Measurements from ENCODE around the gene CMTR1. TPM values are rescaled to one million over a fixed set of nuclear protein-coding genes. Genes with fewer than 3 reads are reported as not detected.

CMTR1 gene
- total and polyA plus RNA-seq, 2 of the 13 experiments (the other 11 are each of a cell fraction or from before 2014, with no cell fraction given), result 19.7 to 55.2 TPM

DNA sequence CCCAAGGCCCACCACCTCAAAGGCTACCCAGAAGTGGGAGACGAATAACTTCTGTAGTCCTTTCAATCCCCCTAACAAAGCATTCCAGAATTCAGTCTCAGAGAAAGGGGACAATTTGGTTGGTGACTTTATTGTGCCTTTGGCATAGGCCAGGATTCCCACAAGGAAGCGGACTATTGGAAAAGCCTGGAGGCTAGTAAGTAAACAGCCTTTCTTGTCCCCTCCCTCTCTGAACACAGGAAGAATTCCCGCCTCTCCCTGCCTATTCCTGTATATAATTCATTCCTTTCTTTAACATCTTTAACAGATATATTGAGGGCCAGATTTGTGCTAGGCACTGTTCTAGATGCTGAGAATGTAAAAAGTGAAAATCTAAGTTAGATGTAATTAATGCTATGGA lies 43.2 kb upstream of the CMTR1 start:
- intact Hi-C loops (cut with micrococcal nuclease; ENCODE audit: unreplicated experiment) (no loop called here), in situ Hi-C loops (cut with HindIII; ENCODE audit: extremely low pct_ligation_motif_present, low pct_unique_long_range_greater_than_20kb) (no loop called here)
- H3K36me3 ChIP-seq (replicated peaks in 1 of 2; ENCODE audit: control insufficient read depth in 1 of 2, insufficient read depth in 2 of 2, low read length in 2 of 2), result peaks cover 8 to 53% of the 10 kb centered on the region in 2 experiments; a peak in 4 of 5 replicates
- no peak overlapping the region for H3K4me3 ChIP-seq (replicated peaks in 1 of 3; ENCODE audit: insufficient read depth in 1 of 3, low read depth in 2 of 3, low read length in 3 of 3)
- H3K4me1 ChIP-seq (ENCODE audit: insufficient read depth, low read length), result no peaks in the 10 kb centered on the region
- no peak for FAIRE-seq
- no peaks in the 10 kb centered on the region for H3K27me3 ChIP-seq (ENCODE audit: control insufficient read depth in 1 of 2, insufficient read depth in 2 of 2, low read length in 2 of 2)
- DNase-seq (ENCODE audit: low spot score), result no peak
- no peaks in the 10 kb centered on the region for H3K9me3 ChIP-seq (ENCODE audit: low read length)
- no peak overlapping the region for H3K9ac ChIP-seq (ENCODE audit: insufficient read depth, low read depth, low read length)
- WGBS (ENCODE audit: low lambda C conversion rate), result 98% methylated on average over 3 of the region's 3 CpGs
- TF ChIP-seq PITX1 (CRISPR knock-in tag; IDR thresholded peaks at IDR 0.05), result no peak
- no peak for TF ChIP-seq SP2 (CRISPR knock-in tag; IDR thresholded peaks at IDR 0.05)
- TF ChIP-seq HBP1 (CRISPR knock-in tag; IDR thresholded peaks at IDR 0.05; ENCODE audit: low read depth), result no peak
- no peak for TF ChIP-seq IKZF1 (IDR thresholded peaks at IDR 0.05)
- TF ChIP-seq NFE2L2 (IDR thresholded peaks at IDR 0.05; ENCODE audit: low read length), result no peak
- TF ChIP-seq ZNF124 (CRISPR knock-in tag; IDR thresholded peaks at IDR 0.05), result no peak
- TF ChIP-seq, protein P1, sequence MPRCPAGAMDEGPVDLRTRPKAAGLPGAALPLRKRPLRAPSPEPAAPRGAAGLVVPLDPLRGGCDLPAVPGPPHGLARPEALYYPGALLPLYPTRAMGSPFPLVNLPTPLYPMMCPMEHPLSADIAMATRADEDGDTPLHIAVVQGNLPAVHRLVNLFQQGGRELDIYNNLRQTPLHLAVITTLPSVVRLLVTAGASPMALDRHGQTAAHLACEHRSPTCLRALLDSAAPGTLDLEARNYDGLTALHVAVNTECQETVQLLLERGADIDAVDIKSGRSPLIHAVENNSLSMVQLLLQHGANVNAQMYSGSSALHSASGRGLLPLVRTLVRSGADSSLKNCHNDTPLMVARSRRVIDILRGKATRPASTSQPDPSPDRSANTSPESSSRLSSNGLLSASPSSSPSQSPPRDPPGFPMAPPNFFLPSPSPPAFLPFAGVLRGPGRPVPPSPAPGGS (CRISPR knock-in tag; IDR thresholded peaks at IDR 0.05), result no peak
- no peak for TF ChIP-seq ZNF230 (CRISPR knock-in tag; IDR thresholded peaks at IDR 0.05)
- no peaks in the 10 kb centered on the region for H3K79me2 ChIP-seq (ENCODE audit: insufficient read depth, low read length)
- no peak overlapping the region for H3K27ac ChIP-seq (ENCODE audit: extremely low read length, insufficient read depth, low read length)
- H2AFZ ChIP-seq (ENCODE audit: low read length), result no peak overlapping the region
- H4K20me1 ChIP-seq (ENCODE audit: insufficient read depth, low read length), result no peaks in the 10 kb centered on the region
- ChIA-PET POLR2A (no interaction called here), CTCF (ENCODE audit: low intra/inter-chr PET ratio, low total read pairs) (no interaction called here)
- no TSS peak for BruUV-seq (replicated peaks)
- no peak for ATAC-seq
- H3K4me2 ChIP-seq (ENCODE audit: low read depth, low read length), result no peak overlapping the region

All from HepG2 (cell line).